Stimulated activated CD8-positive, alpha-beta memory T cell treated with anti-CD3 and anti-CD28 coated beads, Interleukin-7, amount 100 ng/mL, for 24 hours (primary cell): ENCODE results near the gene MMP15.

Source experiments
- DNase-seq: peaks from one replicate; pipeline ENCODE4 v3.0.0-alpha.2; 2020; ENCODE audit warnings: low read depth

The MMP15 gene

DNA sequence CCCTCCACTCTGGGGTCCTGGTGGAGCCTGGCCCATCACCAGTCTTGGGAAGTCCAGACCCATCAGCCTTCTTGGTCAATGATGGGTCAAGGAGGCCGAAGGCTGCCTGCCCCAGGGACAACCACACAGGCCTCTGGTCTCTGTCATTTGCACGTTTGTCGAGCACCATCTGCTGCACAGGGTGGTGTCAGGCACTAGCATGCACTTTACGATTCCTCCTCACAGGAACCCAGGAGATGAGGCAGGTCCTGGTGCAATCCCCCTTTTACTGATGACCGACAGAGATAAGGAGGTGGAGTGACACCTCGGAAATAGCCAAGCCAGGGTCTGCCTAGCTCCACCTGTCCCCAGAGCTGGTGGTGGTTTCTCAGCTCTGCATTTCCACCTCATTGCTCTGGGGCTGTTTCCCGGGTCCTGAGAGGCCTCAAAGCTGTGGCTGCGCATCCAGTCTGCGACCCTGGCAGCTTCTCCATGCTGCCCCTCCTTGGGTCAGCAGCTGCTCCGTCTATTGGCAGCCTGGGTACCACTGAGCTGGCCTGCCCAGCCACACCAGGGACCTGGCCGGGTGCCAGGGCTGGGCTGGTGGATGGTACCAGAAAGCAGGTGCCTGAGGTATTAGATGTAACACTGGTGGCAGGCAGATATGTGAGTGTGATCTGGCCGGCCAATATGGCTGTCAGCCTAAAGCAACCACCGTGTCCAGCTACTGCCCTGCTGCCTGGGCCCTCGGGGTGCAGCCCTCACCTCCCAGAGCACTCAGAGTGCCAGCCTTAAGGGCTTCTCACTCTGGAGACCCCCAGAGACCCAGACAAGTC is 10.0 kb downstream of the MMP15 start:
- DNase-seq = no peak

DNA sequence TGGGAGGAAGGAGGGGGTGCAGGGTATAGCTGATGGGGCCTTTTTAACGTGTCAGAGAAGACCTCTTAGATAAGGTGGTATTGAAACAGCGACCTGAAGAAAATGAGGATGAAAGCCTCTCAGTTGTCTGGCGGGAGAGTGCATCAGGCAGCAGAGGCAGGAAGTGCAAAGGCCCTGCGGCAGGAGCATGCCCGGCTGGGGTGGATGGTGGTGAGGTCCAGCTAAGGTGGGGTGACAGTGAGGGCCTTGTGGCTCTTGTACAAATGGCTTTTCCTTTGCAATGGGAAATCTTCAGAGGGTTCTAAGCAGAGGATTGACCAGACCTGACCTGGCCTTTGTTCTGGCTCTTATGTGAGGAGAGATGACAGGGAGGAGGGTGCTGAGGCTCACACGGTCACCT is 11.4 kb downstream of the MMP15 start:
- no peak for DNase-seq

DNA sequence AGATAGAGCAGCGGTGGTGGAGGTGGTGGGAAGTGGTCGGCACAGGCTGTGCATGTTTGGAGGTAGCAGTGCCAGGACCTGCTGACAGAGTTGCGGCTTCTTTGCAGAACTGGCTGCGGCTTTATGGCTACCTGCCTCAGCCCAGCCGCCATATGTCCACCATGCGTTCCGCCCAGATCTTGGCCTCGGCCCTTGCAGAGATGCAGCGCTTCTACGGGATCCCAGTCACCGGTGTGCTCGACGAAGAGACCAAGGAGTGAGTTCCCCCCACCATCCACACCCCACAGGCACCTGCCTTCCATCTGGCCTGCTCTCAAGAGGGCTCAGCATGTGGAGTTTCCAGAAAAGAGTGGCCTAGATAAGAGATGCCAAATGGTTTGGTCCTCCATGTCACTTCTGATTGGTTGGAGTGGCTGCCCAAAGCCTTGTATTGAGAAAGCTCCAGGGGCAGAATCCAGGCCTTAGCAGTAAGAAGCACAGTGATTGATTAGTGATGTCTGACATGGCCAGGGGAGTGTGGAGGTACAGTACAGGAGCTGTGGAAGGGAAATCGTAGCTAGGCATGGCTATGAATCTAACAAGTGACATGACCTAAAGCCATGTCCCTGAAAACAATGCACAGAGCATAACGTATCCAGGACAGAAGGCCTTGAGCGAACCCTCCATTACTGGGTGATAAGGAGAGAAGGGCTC is 12.0 kb downstream of the MMP15 start:
- no peak for DNase-seq

GRCh38 chr16:58038219-58038641 is 12.7 kb downstream of the MMP15 start:
- no peak for DNase-seq

DNA sequence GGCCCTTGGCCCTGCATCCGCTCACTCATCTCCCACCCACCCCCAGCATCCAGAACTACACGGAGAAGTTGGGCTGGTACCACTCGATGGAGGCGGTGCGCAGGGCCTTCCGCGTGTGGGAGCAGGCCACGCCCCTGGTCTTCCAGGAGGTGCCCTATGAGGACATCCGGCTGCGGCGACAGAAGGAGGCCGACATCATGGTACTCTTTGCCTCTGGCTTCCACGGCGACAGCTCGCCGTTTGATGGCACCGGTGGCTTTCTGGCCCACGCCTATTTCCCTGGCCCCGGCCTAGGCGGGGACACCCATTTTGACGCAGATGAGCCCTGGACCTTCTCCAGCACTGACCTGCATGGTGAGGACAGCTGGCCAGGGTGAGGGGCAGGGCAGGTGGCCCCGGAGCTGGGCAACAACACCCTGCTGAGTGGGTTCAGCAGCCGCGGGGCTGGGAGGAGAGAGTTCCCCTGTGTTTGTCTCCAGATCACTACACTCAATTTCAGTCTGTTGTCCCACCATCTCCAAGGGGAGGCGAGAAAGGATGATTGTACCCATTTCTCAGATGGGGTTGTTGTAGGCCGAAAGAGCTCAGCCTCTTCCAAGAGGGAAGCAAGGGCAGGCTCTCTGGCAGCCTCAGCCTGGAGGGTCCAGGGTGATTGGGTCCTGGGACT is 14.4 kb downstream of the MMP15 start:
- no peak for DNase-seq

DNA sequence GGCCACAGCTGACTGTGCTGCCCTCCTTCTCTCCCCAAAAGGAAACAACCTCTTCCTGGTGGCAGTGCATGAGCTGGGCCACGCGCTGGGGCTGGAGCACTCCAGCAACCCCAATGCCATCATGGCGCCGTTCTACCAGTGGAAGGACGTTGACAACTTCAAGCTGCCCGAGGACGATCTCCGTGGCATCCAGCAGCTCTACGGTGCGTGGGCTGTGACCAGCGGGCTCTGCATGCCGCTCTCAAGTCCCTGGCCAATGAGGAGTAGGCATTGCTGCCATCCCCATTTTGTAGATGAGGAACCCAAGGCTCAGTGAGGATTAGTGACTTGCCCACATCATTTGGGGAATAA is 14.9 kb downstream of the MMP15 start:
- DNase-seq = no peak

DNA sequence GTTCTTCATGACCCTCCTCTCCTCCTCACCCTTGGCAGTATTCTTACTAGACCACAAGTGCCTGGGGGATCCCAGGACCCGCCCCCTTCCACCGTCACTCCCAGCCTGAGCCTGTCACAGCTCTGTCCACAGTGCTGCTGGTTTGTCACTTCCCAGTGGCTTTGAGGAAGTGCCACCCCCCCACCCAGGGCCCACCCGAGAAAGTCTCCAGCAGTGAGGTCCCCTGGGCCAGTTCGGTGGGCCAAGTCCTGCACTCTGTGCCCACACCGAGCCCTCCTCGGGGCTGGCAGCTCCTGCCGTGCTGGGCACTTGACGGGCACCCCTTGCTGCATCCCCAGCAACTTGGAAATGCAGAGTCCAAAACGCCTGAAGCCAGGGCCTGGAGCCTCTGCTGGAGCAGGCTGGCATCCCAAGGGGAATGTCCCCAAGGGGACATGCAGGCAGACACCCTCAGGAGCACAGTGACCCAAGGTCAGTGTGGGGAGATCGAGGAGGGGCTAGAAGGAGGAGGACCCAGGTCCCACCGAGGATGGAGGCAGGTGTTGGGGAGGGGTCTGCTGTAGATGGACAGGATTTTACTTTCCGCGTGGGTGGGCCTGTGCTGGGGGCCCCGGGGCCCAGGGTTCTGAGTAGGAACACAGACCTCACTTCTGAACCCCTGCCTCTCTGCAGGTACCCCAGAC is 15.5 kb downstream of the MMP15 start:
- no peak for DNase-seq

DNA sequence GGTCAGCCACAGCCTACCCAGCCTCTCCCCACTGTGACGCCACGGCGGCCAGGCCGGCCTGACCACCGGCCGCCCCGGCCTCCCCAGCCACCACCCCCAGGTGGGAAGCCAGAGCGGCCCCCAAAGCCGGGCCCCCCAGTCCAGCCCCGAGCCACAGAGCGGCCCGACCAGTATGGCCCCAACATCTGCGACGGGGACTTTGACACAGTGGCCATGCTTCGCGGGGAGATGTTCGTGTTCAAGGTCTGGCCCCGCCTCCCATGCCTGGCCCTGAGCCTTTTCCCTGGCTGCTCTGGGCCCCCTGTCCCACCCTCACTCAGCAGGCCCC is 16.0 kb downstream of the MMP15 start:
- no peak for DNase-seq

DNA sequence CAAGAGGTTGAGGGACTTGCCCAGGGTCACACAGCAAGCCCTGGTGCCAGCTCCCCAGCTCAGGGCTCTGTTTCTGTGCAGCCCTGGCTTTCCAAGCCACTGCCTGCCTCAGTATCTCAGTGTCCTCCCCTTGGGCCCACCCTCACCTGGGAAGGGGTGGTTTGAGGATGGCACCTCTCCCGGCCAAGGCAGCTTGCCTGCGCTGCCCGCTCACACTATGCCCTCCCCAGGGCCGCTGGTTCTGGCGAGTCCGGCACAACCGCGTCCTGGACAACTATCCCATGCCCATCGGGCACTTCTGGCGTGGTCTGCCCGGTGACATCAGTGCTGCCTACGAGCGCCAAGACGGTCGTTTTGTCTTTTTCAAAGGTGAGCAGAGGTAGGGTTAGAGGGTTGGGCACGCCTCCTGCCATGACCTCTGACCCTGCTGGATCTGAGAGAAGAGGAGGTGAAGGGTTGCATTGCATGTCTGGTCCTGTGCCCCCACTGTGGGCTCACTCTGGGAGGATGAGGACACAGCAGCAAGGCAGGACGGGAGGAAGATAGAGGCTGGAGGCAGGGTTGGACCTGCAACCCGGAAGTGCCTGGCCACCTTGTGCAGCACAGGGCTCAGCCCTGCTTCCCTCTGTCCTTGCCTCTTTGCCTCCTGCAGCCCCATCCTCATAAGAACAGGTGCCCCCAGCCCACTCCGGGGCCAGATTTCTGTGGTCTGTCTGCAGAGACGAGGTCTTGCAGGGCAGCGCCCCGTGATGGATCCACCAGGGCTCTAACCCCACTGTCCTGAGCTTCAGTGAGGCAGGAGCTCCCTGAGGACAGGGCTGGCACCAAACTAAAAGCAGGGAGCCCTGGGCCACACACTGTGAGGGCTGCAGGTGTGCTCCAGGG is 16.7 kb downstream of the MMP15 start:
- no peak for DNase-seq

- DNase-seq = no peak
Measured at GRCh38 chr16:58042886-58043515, 17.4 kb downstream of the MMP15 start.

GRCh38 chr16:58043571-58044155 is 18.1 kb downstream of the MMP15 start:
- DNase-seq = no peak

DNA sequence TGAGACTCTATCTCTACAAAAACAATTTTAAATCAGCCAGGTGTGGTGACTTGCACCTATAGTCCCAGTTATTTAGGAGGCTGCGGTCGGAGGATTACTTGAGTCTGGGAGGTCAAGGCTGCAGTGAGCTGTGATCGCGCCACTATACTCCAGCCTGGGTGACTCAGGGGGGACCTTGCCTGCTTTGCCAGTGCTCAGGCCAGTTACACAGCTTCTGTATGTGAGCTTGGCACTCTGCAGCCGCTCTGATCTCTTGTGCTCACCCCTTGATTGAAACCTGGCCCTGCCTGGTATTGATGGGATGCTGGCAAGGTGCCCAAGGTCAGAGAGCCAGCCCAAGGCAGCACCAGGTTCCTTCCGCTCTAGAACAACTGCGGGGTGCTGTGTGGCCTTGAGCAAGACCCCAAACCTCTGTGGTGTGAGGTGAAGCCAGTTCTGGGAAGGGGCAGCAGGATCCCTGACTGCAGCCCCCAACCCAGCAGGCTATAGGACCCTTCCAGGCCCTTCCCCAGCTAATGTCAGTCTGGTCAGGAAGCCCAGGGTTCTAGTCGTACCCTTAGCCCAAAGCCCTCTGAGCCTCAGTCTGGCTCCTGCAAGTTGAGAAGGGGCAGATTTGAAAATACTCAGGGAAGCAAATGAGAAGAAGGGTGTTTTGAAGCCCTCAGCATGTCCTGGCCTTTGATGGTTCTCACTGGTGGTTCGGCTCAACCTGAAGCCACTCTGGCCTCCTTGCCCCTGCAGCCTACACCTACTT is 18.9 kb downstream of the MMP15 start:
- DNase-seq = no peak

DNA sequence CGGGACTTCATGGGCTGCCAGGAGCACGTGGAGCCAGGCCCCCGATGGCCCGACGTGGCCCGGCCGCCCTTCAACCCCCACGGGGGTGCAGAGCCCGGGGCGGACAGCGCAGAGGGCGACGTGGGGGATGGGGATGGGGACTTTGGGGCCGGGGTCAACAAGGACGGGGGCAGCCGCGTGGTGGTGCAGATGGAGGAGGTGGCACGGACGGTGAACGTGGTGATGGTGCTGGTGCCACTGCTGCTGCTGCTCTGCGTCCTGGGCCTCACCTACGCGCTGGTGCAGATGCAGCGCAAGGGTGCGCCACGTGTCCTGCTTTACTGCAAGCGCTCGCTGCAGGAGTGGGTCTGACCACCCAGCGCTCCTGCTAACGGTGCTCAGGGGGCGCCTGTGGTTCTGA is 19.5 kb downstream of the MMP15 start:
- DNase-seq = no peak

DNA sequence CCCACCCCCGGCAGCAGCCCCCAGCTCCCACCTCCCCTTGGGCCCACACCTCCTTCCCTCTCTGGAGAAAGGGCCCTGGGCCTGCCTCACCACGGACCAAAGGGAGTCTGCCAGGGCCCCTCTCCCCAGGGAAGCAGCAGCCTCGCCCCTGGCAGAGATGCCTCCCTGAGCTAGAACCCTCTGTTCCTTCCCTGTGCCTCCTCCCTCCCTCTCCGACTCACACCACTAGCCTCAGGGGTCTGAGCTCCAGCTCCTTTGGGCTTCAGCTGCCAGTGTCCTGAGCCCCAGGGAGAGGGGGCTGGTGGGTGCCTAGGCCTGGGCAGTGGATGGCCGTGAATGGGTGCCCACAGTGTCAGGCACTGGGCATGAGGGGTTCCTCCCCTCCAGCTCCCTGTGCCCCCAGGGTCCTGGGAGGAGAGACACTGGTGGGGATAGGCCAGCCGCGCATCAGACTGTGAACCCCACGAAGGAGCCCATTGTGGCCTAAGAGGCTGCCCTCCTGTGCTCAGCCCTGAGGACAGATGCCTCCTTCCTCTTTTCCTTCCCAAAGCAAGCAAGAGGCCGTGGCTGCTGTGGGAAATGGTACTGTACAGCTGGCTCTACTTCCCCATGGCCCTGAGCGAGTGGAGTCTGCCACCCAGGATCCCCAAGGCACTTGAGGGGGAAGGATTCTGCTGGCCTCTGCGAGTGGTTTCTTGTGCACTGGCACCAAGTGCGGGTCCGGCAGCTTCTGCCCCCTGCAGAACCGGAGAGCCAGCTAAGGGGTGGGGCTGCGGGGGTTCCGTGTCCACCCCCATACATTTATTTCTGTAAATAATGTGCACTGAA is 20.7 kb downstream of the MMP15 start:
- no peak for DNase-seq

- DNase-seq = no peak
Measured at GRCh38 chr16:58046936-58047335, 21.4 kb downstream of the MMP15 start.

DNA sequence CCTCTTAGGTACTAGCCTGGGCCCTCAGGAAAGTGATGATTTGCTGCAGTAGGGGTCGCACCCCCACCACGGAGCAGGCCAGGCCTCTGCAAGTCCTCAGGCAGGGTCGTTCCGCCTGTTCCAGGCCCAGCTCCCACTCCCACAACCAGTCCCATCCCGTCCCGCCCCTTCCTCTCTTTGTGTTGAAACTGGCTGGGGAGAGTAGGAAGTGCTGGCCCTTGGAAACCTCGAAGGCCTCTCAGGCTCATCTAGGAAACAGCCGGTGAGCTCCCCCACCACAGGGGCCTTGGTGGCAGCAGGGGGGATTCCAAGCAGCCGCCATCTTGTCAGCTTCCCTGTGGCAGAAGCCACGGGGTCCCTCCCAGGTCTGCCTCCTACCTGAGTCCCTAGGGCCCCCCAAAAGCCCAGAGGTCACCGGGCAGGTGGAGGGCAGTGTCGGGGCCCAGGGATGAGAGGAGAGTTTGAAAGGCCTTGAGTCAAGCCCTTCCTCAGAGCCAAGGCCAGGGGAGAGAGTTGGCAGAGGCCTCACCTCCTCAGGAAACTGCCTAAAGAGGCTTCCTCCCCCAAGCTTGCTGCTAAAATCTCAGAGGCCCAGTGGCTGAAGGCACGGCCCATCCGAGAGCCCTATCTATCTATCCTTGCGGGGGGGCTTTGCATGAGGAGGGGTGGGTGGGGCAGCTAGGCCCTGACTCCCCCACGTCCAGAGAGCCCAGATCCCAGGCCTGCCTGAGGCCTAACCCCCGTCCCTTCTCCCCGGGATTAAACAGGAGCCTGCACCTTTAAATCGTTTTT is 22.2 kb downstream of the MMP15 start:
- DNase-seq = no peak

GRCh38 chr16:58048494-58049231 is 23.1 kb downstream of the MMP15 start:
- DNase-seq = no peak
